Kidney capillary endothelial cell (primary cell): ENCODE results near the gene RYR1.
"Not testable (repeated sequence)": the region's sequence is repeated elsewhere in the genome, so short reads cannot be mapped to it uniquely, and the experiment has no call there.

Experiments used
- DNase-seq: peaks from one replicate; pipeline ENCODE4 v3.0.0-alpha.2; 2018; ENCODE audit warnings: low spot score

Gene RYR1

GRCh38 chr19:38427035-38427677, 6.3 kb upstream of the RYR1 start:
- not testable (repeated sequence) for DNase-seq

GRCh38 chr19:38429055-38429810, 4.3 kb upstream of the RYR1 start:
- DNase-seq: no peak

GRCh38 chr19:38429811-38430156, 3.7 kb upstream of the RYR1 start:
- no peak for DNase-seq

DNA sequence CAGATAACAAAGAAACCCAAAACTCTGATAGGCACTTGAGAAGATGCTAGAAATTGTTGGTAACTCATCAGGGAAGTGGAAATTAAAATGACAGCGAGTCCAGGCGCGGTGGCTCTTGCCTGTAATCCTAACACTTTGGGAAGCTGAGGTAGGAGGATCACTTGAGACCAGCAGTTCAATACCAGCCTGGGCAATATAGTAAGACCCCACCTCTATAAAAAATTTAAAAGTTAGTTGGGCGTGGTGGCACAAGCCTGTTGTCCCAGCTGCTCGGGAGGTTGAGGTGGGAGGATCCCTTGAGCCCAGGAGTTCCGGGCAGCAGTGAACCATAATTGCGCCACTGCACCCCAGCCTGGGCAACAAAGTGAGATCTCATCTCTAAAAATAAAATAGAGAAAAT, 2.6 kb upstream of the RYR1 start:
- DNase-seq: no peak

DNA sequence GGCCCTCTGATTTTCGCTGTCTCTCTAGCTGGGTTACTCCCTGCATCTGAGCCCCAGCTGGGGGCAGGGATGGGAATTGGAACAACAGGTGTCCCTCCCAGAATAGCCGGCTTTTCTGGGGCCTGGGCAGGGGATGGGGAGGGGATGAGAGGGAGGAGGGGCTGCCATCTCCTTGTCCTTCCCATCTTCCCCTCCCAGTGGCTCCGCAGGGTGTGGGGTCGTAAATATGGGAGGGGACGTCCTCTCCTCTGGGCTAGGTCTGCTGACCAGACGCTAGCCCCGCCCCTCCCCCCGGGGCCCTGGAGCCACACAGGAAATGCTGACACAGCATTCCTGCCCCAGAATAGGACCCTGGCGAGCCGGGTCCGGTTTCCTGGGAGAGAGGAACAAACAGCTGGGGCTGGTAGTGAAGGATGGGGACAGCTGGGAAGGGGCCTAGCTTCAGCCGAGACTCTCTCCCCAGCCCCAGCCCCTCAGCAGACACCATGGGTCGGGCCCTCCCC, 1.1 kb downstream of the RYR1 start:
- DNase-seq: no peak

DNA sequence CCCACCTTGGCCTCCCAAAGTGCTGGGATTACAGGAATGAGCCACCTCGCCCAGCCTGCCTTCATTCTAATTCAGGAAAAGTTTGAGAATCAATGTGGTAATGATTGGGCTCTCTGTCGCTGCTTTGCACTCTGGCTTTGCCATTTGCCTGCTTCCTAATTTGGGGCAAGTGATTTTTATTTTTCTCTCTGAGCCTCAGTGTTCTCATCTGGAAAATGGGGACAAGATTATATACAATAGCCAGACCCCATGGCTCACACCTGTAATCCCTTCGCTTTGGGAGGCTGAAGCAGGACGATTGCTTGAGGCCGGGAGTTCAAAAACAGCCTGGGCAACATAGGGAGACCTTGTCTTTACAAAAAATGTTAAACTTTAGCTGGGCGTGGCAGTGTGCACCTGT, 3.8 kb downstream of the RYR1 start:
- no peak for DNase-seq

DNA sequence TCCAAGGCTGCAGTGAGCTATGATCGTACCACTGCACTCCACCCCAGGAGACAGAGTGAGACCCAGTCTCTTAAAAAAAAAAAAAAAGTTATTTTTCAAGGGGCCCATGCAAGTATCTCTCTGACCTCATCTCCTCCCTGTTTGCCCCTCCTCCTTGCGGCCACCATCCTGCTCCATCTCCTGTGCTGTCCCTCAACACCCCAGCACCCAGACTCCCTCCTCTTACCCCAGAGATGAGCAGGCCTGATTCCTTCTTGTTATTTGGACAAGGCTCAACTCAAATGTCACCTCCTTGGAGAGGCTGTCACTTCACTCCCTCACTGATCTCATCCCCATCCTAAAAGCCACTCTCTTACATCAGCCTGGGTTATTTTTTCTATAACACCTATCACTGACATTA, 4.4 kb downstream of the RYR1 start:
- no peak for DNase-seq

GRCh38 chr19:38440592-38440991, 7.1 kb downstream of the RYR1 start:
- DNase-seq: no peak

GRCh38 chr19:38441657-38442348, 8.3 kb downstream of the RYR1 start:
- no peak for DNase-seq

- no peak for DNase-seq
These were observed 9.2 kb downstream of the RYR1 start for GRCh38 chr19:38442736-38443135.

- DNase-seq: no peak
These were observed 10.0 kb downstream of the RYR1 start for GRCh38 chr19:38443458-38443999.

GRCh38 chr19:38444026-38444425, 10.5 kb downstream of the RYR1 start:
- DNase-seq: no peak

GRCh38 chr19:38445362-38445761, 11.9 kb downstream of the RYR1 start:
- no peak for DNase-seq

- no peak for DNase-seq
These were observed 14.7 kb downstream of the RYR1 start for GRCh38 chr19:38448225-38448624.

DNA sequence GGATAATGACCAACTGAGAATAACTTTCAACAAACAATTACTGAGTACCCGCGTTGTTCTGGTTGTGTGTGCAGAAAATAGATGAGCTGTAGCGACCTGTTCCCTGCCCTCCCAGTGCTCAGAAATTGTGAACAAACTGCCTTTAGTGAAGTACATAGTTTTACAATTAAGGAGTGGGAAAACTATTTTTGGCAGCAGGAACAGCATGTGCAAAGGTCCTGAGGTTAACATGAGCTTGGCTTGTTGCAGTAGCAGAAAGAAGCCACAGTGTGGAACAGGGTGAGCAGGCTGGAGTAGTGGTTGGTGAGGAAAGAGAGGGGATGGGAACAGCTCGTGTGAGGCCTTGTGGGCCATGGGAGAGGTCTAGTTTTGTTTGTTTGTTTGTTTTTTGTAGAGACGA, 16.0 kb downstream of the RYR1 start:
- no peak for DNase-seq

DNA sequence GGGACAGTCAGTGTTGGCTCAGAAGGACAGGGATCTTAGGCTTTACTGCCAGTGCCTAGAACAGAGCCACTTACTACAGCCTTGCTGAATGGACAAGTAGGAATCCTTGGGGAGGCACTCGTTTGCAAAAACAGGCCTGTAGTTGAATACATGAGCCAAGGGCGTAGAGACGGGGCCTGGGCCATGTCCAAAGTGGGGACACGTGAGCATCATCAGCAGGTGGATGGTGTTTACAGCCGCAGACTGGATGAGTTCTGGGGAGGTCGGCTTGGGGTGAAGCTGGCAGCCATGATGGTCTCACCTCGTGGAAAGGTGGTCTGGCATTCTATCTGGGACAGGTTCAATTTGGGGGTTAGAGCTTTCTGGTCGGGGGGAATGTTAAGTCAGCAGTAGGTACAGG, 17.5 kb downstream of the RYR1 start:
- no peak for DNase-seq

GRCh38 chr19:38451629-38452028, 18.1 kb downstream of the RYR1 start:
- no peak for DNase-seq

DNA sequence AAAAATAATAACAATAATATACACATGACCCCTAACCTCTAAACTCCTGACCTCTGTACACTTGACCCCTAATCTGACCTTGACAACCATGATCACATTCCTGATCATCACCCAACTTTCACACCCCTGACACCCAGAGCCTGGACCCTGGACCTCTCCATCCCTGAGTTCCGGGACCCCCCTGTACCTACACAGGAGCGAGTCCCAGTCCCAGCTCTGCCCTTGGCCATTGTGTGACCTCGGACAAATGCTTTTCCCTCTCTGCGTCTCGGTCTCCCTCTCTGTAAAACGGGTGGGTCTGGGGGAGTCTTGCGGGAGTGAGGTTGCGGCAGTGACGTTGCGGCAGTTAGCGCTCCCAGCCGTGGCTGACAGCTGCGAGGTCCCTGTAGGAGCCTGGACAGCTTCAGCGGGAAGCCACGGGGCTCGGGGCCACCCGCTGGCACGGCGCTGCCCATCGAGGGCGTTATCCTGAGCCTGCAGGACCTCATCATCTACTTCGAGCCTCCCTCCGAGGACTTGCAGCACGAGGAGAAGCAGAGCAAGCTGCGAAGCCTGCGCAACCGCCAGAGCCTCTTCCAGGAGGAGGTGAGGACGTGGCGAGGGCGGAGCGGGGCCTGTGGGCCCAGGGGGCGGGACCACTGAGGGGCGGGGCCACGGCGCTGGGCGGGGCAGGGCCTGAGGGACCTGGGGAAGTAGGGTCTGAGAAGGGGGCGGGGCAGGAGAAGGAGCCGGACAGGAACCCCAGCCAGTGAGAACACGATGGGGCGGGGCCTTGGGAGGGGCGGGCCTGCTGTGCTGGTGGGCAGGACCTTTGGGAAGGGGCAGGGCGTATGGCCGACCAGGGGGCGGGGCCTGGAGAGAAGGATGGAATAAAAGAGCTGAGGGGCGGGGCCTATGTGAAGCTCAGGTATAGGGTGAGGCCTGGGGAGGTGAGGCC, 19.2 kb downstream of the RYR1 start:
- no peak for DNase-seq

GRCh38 chr19:38453596-38453995, 20.1 kb downstream of the RYR1 start:
- DNase-seq: no peak

- peak; percentile 3 for DNase-seq
These were observed 21.5 kb downstream of the RYR1 start for GRCh38 chr19:38455031-38455430.

GRCh38 chr19:38457202-38457601, 23.7 kb downstream of the RYR1 start:
- DNase-seq: no peak
